ENCODE measurements around the gene CRYBA2. TPM values are rescaled to one million over a fixed set of nuclear protein-coding genes. Genes with fewer than 3 reads are reported as not detected.
A peak's percentile ranks its signal among the peaks of the same experiment; 100 is the strongest.

The CRYBA2 gene
- total and polyA plus RNA-seq, 2 experiments from 2014 or later, result not detected

DNA sequence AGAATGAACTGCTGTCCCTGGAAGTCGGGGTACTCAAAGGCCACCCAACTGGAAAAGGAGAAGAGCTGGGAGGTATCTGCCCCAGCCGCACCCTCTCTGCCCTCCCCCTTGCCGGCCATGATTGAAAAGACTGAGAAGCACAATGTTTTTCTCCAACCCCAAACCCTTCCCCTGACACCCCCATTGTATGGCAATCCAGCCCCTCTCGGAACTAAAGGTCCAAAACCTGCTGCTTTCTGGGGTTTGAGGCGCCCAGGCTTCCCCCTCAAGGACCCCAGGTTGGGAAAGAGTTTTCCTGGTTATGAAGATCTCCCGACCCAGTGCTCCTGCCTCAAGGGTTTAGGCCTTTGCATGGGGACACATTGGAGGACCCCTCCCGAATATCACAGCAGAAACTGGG lies 1.0 kb downstream of the CRYBA2 start:
- TF ChIP-seq EZH2 (IDR thresholded peaks at IDR 0.05; ENCODE audit: insufficient read depth, poor library complexity, severe bottlenecking) (no peak), EZH2phosphoT487 (IDR thresholded peaks at IDR 0.05; ENCODE audit: insufficient read depth, low read depth) (no peak)
- DNase-seq, result no peak
- WGBS, 2 experiments (ENCODE audit: low coverage in 1 of 2, low lambda C conversion rate in 2 of 2, missing lambda C conversion rate in 2 of 2), result 1 to 6% methylated on average over 7 of the region's 7 CpGs

DNA sequence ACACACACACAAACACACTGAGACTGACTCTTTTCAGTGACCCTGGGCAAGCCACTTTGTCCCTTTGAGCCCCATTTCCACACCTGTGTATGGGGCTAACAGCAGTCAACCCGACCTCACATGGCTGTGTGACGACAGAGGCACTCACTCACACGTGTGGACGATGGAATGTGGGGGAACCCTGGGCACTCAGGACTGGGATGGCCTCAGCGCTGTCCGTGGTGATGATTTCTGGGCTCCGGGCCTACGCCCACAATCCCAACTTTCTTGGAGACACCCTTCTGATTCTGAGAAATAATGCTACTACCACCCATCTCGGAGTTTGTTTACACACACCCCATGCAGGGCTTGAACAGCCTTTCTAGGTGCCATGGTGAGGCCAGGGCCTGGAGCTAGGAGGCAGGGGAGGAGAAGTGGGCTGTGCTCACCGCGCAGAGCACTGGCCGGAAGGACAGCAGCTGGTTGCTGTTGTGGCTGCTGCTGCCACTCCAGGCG lies 1.5 kb downstream of the CRYBA2 start:
- no peak for TF ChIP-seq EZH2phosphoT487 (IDR thresholded peaks at IDR 0.05; ENCODE audit: insufficient read depth, low read depth)
- no peak for TF ChIP-seq EZH2 (IDR thresholded peaks at IDR 0.05; ENCODE audit: insufficient read depth, poor library complexity, severe bottlenecking)
- no peaks in the 10 kb centered on the region for H3F3A ChIP-seq (ENCODE audit: insufficient read depth)
- no peak overlapping the region for H3K4me2 ChIP-seq (ENCODE audit: unreplicated experiment)
- no peak overlapping the region for H3K4me3 ChIP-seq
- no peaks in the 10 kb centered on the region for H3K79me2 ChIP-seq (ENCODE audit: insufficient read depth)
- H3K4me1 ChIP-seq (ENCODE audit: insufficient read depth), result no peaks in the 10 kb centered on the region
- no peaks in the 10 kb centered on the region for H3K9me2 ChIP-seq (ENCODE audit: insufficient read depth)
- in situ Hi-C loops (cut with MboI), result no loop called here
- DNase-seq, result peak; percentile 79
- H3K27me3 ChIP-seq (replicated peaks; ENCODE audit: insufficient read depth), result peaks cover 87% of the 10 kb centered on the region
- H3K27ac ChIP-seq, result no peak overlapping the region
- H4K20me1 ChIP-seq (ENCODE audit: insufficient read depth), result no peaks in the 10 kb centered on the region
- no peak overlapping the region for H3K9ac ChIP-seq
- 5 to 10% methylated on average over 13 of the region's 13 CpGs for WGBS, 2 experiments (ENCODE audit: low coverage in 1 of 2, low lambda C conversion rate in 2 of 2, missing lambda C conversion rate in 2 of 2)
- H2AFZ ChIP-seq, result no peak overlapping the region
- no peaks in the 10 kb centered on the region for H3K36me3 ChIP-seq (ENCODE audit: low read depth)
- H3K9me3 ChIP-seq (ENCODE audit: low read depth), result no peaks in the 10 kb centered on the region

More for the DNA sequence above, 1.0 kb downstream of the CRYBA2 start:
- in situ Hi-C loops (cut with MboI), result no loop called here
- Histone ChIP-seq H3K4me1 (ENCODE audit: insufficient read depth) (no peaks in the 10 kb centered on the region), H3K36me3 (ENCODE audit: low read depth) (no peaks in the 10 kb centered on the region), H3K9me3 (ENCODE audit: low read depth) (no peaks in the 10 kb centered on the region), H4K20me1 (ENCODE audit: insufficient read depth) (no peaks in the 10 kb centered on the region), H3K27ac (no peak overlapping the region), H3K4me3 (no peak overlapping the region), H3K9ac (no peak overlapping the region), H3K79me2 (ENCODE audit: insufficient read depth) (no peaks in the 10 kb centered on the region), H3K9me2 (ENCODE audit: insufficient read depth) (no peaks in the 10 kb centered on the region), H3K27me3 (replicated peaks; ENCODE audit: insufficient read depth) (peaks cover 82% of the 10 kb centered on the region), H2AFZ (no peak overlapping the region), H3F3A (ENCODE audit: insufficient read depth) (no peaks in the 10 kb centered on the region), H3K4me2 (ENCODE audit: unreplicated experiment) (no peak overlapping the region)

DNA sequence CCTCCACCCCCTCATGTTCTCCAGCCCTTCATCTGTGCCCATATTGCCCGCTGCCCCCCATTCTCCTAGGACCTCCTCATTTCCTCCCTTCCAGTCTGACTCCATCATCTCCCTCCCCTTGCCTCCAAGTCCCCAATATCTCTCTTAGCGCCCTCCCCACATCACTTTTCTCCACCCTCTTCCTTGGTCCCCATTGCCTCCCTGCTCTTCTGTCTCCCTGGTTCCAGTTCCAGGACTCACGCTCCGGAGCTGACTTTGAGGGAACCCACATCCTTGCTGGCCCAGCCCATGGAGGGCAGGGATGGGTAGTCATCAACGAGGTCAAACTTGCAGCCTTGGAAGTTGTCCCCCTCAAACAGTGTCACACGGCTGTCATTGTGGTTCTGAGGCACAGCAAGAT lies 2.6 kb downstream of the CRYBA2 start:
- no peaks in the 10 kb centered on the region for H4K20me1 ChIP-seq (ENCODE audit: insufficient read depth)
- H3F3A ChIP-seq (ENCODE audit: insufficient read depth), result no peaks in the 10 kb centered on the region
- H3K27ac ChIP-seq, result no peak overlapping the region
- in situ Hi-C loops (cut with MboI), result no loop called here
- H3K9me2 ChIP-seq (ENCODE audit: insufficient read depth), result no peaks in the 10 kb centered on the region
- no peaks in the 10 kb centered on the region for H3K9me3 ChIP-seq (ENCODE audit: low read depth)
- DNase-seq, result no peak
- H3K79me2 ChIP-seq (ENCODE audit: insufficient read depth), result no peaks in the 10 kb centered on the region
- H2AFZ ChIP-seq, result no peak overlapping the region
- H3K27me3 ChIP-seq (replicated peaks; ENCODE audit: insufficient read depth), result peaks cover 95% of the 10 kb centered on the region
- H3K4me3 ChIP-seq, result no peak overlapping the region
- TF ChIP-seq EZH2phosphoT487 (IDR thresholded peaks at IDR 0.05; ENCODE audit: insufficient read depth, low read depth), result no peak
- H3K4me1 ChIP-seq (ENCODE audit: insufficient read depth), result no peaks in the 10 kb centered on the region
- WGBS, 2 experiments (ENCODE audit: low coverage in 1 of 2, low lambda C conversion rate in 2 of 2, missing lambda C conversion rate in 2 of 2), result 1 to 4% methylated on average over 5 to 6 of the region's 6 CpGs
- H3K9ac ChIP-seq, result no peak overlapping the region
- no peak overlapping the region for H3K4me2 ChIP-seq (ENCODE audit: unreplicated experiment)
- H3K36me3 ChIP-seq (ENCODE audit: low read depth), result no peaks in the 10 kb centered on the region

DNA sequence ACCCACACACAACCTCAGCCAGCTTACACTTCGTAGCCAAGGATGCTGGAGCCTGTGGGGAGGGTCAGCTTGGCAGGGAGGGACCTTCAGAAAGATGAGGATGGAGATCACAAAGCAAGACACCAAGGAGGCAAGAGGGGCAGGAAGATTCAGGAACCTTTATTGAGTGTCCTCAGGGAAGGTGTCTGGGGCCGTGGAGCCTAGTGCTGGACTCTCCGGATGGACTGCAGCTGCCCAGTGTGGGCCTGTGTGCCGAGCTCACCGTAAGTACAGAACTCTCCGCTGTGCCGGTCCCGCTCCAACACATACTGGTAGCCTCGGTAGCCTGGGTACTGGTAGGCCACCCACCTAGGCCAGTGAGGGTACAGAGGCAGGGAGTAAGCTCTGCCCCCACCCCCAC lies 3.2 kb downstream of the CRYBA2 start:
- H3K9me3 ChIP-seq (ENCODE audit: low read depth), result no peaks in the 10 kb centered on the region
- DNase-seq, result no peak
- no peaks in the 10 kb centered on the region for H3F3A ChIP-seq (ENCODE audit: insufficient read depth)
- H3K4me3 ChIP-seq, result no peak overlapping the region
- no peak overlapping the region for H3K4me2 ChIP-seq (ENCODE audit: unreplicated experiment)
- no peaks in the 10 kb centered on the region for H3K79me2 ChIP-seq (ENCODE audit: insufficient read depth)
- H2AFZ ChIP-seq, result no peak overlapping the region
- no peaks in the 10 kb centered on the region for H3K4me1 ChIP-seq (ENCODE audit: insufficient read depth)
- no peaks in the 10 kb centered on the region for H3K9me2 ChIP-seq (ENCODE audit: insufficient read depth)
- no peaks in the 10 kb centered on the region for H3K36me3 ChIP-seq (ENCODE audit: low read depth)
- TF ChIP-seq EZH2 (IDR thresholded peaks at IDR 0.05; ENCODE audit: insufficient read depth, poor library complexity, severe bottlenecking), result peak; percentile 6
- TF ChIP-seq EZH2phosphoT487 (IDR thresholded peaks at IDR 0.05; ENCODE audit: insufficient read depth, low read depth), result no peak
- H3K27ac ChIP-seq, result no peak overlapping the region
- H3K9ac ChIP-seq, result no peak overlapping the region
- H3K27me3 ChIP-seq (replicated peaks; ENCODE audit: insufficient read depth), result peaks cover 95% of the 10 kb centered on the region
- 7% methylated on average over 9 of the region's 9 CpGs for WGBS, 2 experiments (ENCODE audit: low coverage in 1 of 2, low lambda C conversion rate in 2 of 2, missing lambda C conversion rate in 2 of 2)
- in situ Hi-C loops (cut with MboI), result no loop called here
- H4K20me1 ChIP-seq (ENCODE audit: insufficient read depth), result no peaks in the 10 kb centered on the region

DNA sequence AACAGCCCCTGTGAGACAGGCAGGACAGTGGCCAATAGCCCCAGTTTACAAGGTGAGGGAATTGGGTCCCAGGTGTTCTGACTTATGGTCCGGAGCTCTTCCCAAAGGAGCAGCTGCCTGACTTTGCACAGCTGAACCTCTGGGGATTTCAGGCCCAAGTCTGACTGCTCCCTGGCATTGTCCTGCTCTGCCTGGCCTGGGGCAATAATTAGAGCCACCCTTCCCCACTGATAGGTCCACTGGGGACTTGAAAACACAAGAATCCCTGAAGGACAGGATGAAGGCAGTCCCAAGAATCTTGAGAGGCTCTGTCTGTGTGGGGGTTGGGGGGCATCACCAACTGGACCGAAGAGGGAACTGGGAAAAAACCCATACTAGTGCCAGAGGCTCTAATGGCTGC lies 4.6 kb downstream of the CRYBA2 start:
- H3K79me2 ChIP-seq (ENCODE audit: insufficient read depth), result no peaks in the 10 kb centered on the region
- H3K4me2 ChIP-seq (ENCODE audit: unreplicated experiment), result no peak overlapping the region
- H3K4me1 ChIP-seq (ENCODE audit: insufficient read depth), result no peaks in the 10 kb centered on the region
- H3K36me3 ChIP-seq (ENCODE audit: low read depth), result no peaks in the 10 kb centered on the region
- 31 to 33% methylated on average over 2 of the region's 2 CpGs for WGBS, 2 experiments (ENCODE audit: low coverage in 1 of 2, low lambda C conversion rate in 2 of 2, missing lambda C conversion rate in 2 of 2)
- no peaks in the 10 kb centered on the region for H3K9me2 ChIP-seq (ENCODE audit: insufficient read depth)
- no peaks in the 10 kb centered on the region for H3F3A ChIP-seq (ENCODE audit: insufficient read depth)
- H3K4me3 ChIP-seq, result no peak overlapping the region
- peaks cover 97% of the 10 kb centered on the region for H3K27me3 ChIP-seq (replicated peaks; ENCODE audit: insufficient read depth)
- no peak overlapping the region for H3K9ac ChIP-seq
- no peak for DNase-seq
- H3K27ac ChIP-seq, result no peak overlapping the region
- no peak overlapping the region for H2AFZ ChIP-seq
- TF ChIP-seq EZH2 (IDR thresholded peaks at IDR 0.05; ENCODE audit: insufficient read depth, poor library complexity, severe bottlenecking) (no peak), EZH2phosphoT487 (IDR thresholded peaks at IDR 0.05; ENCODE audit: insufficient read depth, low read depth) (no peak)
- no peaks in the 10 kb centered on the region for H3K9me3 ChIP-seq (ENCODE audit: low read depth)
- H4K20me1 ChIP-seq (ENCODE audit: insufficient read depth), result no peaks in the 10 kb centered on the region
- in situ Hi-C loops (cut with MboI), result no loop called here
